Pulmonary artery endothelial cell (primary cell): Measurements from ENCODE around the gene WIZ. TPM values are rescaled to one million over a fixed set of nuclear protein-coding genes. Genes with fewer than 3 reads are reported as not detected.

ENCODE experiments used
- DNase-seq: peaks from one replicate; pipeline ENCODE4 v3.0.0-alpha.2; 2011; ENCODE audit warnings: low read depth, low spot score
- total RNA-seq: library from RNA; depleted of rRNA; stranded (reverse); fragments of >200 nt; gene quantifications from 2 replicates; pipeline ENCODE4 v1.2.3, GENCODE V29; 2014

Gene WIZ
- total RNA-seq, 1 donor from 2014 or later, result 8.5 TPM

DNA sequence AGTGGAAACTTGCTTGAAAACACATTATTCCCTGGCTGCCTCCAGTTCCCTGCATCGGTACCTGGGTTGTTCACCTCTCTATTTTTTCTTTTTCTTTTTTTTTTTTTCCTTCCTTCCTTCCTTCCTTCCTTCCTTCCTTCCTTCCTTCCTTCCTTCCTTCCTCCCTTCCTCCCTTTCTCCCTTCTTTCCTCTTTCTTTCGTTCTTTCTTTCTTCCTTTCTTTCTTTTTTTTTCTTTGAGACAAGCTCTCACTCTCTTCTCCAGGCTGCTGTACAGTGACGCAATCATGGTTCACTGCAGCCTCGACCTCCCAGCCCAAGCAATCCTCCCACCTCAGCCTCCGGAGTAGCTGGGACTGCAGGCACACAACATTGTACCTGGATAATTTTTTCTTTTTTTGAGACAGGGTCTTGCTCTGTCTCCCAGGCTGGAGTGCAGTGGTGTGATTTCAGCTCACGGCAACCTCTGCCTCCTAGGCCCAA lies 18.0 kb upstream of the WIZ start:
- DNase-seq, result no peak

DNA sequence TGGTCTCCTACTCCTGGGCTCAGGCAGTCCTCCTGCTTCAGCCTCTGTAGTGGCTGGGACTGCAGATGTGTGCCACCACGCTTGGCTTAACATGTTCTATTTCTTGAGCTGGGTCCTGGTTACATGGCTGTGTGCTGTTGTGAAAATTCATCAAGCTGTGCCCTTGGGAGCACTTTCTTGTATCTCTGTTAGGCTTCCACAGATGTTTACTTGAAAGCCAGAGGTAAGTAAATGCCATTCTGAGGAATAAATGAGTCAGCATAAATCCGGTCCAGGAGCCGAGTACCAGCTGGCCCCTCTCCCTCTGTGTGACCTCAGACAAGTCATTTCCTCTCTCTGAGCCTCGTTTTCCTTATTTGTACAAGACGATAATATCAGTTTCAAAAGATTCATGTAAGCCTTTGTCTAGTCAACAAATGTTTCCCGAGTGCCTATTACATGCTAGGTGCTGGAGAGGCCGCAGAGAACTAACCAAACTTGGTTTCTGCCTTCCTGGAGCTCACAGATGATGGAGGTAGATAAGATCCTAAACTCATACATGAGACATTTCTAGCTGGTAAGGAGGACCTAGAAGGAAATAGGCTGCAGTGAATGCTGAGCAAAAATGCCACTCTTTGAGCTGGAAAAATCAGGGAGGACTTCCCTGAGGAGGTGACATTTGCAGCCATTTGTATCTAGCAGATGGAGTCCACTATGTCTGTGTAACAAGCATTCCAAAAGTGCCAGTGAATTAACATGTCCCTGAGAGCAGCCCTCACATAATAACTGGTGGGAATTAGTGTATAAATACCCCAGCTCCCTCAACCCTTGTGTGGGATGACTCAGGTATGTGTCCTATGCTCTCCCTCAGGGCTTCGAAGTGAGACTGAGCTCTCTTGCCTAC lies 17.3 kb upstream of the WIZ start:
- peak; percentile 92 for DNase-seq

DNA sequence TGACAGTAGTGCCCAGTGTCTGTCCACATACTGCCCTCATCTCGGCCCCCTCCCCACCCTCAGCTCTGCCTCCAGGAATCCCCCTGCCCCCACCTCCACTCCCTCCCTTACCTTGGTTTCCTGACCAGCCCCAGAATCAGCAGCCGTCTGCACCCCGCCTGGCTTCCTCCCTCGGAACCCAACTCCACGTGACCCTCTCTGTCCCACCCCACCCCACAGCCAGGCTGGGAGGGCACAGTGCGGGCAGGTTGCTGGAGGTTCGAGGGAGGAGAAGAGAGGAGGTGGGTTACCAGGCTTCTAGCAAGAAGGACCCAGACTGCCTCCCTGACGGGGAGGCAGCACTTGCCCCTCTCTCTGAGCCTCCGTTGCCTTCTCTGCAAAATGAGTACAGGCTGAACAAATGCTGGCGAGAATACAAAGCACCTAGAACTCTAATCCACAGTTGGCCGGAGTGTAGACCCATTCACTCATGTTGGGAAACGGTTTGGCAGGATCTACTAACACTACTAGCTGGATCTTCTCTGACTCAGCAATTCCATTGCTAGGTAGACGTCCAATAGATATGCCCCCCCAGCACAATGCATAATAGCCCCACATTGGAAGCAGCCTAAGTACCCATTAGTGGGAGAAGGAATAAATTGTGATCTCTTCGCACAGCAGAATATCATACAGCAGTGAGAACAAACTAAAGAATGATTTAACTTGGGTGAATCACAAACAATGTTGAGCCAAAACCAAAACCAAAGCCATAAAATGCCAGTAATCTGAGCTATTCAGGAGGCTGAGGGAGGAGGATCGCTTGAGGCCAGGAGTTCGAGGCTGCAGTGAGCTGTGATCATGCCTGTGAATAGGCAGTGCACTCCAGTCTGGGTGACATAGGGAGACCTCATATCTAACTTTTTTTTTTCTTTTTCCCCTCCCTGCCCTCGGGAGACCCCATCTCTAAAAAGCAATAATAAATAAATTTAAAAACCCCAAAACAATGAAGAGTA lies 14.9 kb upstream of the WIZ start, which contains the start of gene RASAL3:
Gene RASAL3 (minus strand): TSS at position 151 of the 992 bp plus-strand sequence. CDS start 186 bp downstream, outside the sequence.
- DNase-seq, result no peak

DNA sequence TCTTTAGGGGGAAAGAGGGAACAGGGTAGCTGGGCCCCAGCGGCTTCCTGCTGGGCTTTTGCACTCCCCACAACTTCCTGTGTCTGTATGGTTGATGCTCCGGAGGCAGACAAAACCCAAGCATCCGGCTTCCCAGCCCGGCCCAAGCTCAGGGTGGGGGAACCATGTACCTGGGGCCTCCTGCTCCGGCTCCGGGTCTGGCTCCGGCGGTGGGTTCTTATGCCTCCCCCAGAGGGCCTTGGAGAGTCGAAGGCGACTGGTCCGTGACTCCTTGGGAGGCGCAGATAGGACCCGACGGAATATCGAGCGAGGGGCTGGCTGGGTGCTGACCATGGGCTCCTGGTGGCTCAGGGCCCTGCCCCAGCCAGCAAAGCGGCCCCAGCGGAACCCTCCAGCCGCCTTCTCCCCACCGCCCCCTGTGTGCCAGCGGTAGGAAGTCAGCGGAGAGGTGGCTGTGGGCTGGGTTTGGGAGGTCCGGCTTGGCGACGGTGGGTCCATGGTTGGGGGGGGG lies 14.2 kb upstream of the WIZ start:
- DNase-seq, result no peak

DNA sequence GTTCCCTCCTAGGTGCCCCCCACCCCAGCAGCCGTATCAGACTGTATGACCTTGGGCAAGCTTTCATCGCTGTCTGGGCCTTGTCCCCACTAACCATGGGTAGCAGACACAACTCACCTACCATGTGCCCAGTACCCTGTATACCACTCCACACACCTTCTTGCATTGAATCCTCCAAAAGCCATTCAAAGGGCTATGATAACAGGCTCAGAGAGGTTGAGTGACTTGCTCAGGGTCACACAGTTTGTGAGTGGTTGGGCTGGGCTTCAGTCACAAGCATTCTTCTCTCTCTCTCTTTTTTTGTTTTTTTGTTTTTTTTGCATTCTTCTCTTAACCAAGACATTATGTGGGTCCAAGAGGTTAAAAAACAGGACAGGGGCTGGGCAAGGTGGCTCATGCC lies 11.9 kb upstream of the WIZ start:
- no peak for DNase-seq

DNA sequence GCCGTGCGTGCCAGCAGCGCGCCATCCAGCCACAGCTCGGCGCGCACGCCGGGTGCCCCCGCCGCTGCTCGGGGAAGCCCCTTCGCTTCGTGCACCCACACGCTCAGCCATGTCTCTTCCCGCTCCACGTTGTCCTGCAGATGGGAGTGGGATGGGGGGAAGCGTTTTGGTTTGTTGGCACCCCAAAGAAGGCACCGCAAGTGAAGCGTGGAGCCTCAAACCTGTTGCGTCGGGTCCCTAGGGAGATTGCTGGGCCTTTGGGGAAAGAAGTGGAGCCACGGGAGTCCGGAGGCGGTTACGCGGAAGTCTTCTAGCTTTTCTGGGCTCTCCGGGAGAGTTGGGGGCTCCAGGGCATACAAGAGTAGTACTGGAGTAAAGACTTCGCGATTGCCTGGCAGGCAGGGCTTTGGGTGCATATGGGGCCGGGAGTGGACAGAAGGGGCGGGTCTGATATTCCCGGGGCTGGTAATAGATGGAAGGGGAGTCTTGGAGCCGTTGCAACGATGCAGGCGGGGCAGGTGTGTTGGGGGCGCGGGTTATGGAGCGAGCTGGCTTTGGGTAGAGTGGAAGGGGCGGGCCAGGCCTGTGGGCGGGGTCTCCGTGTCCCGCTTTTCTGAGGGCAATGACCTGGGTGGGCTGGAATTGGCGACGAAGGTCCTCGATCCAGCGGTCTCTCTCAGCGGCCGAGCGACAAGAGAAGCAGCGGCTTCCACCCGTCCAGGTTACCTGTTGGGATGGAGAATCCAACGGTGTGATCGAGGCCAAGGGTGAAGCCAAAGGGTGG lies 8.1 kb upstream of the WIZ start:
- no peak for DNase-seq

- no peak for DNase-seq
Measured at GRCh38 chr19:15456871-15457700, 7.3 kb upstream of the WIZ start.

GRCh38 chr19:15456441-15456840 lies 6.7 kb upstream of the WIZ start:
- DNase-seq, result no peak

DNA sequence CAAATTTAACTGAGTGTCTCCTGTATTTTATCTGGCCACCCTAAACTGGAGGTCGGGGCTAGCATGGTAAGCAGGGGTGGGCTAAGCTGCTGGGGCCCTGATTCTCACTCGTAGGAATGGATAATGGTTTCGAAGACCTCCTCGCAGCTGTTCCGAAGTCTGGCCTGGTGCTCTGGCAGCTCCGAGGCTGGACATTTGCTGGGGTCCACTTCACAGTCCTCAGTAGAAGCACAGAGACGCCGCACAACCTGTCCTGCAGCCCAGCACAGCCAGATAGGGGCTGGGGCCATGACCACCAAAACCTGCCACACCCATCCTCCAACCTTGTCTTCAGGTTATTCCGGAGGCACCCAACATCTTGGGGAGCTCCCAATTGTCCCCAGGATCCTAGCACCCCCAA lies 6.2 kb upstream of the WIZ start:
- no peak for DNase-seq

DNA sequence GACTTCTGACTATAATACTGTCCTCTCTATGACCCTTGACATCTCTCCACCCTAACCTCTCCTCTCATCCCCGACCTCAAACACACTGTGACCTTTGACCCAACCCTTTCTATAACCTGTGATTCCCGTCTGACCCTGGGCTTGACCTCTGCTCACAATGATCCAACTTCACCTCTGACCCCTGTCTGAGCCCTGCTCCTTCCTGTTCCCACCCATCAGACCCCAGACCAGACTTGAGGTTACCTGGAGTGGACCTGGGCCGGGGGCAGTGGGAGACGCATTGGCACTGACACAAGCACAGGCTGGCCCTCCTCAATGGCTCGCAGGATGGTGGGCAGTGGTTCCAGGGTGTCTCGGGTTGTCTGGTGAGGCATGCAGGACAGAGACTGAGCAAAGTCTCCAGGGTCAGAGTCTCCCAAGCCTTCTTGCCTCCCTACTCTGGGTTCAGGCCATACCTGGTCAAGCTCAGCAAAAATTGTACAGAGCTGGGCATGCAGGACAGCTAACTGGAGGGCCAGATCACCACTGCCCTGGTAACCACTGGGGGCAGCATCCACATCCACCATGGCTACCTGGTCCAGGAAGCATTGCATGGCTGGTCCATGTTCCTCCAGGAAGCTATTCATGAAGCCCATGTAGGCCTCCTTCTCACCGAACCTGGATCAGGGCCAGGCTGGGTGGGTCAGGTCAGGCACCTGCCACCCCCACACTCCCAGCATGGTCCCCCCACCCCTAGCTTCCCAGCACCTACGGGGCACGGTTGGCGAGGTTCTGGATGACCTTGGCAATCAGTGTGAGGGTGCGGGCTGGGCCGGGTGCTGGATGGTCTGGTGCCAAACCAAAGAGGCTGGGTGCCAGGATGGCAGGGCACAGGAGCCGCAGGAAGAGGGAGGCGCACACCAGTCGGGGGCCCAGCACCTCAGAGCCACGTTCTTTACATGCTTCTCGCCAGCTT lies 4.4 kb upstream of the WIZ start:
- no peak for DNase-seq

- DNase-seq, result no peak
Measured at GRCh38 chr19:15453091-15453578, 3.4 kb upstream of the WIZ start.

- peak; percentile 73 for DNase-seq
Measured at GRCh38 chr19:15452111-15453047, 2.6 kb upstream of the WIZ start.

DNA sequence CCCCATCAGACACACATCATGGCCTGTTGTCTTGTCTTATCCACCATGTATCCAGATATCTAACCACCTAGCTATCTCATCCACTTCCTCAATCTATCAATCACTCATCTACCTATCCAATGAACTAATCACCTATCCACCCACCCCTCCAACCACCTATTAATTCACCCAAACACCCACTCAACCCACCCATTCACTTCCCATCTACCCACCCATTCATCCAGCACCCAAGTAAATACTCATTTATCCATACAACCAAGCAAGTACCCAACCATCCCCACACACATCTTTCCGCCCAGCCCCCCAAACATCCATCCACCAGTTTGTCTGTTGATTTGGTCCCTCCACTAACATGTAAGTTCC lies 753 bp upstream of the WIZ start:
- no peak for DNase-seq

DNA sequence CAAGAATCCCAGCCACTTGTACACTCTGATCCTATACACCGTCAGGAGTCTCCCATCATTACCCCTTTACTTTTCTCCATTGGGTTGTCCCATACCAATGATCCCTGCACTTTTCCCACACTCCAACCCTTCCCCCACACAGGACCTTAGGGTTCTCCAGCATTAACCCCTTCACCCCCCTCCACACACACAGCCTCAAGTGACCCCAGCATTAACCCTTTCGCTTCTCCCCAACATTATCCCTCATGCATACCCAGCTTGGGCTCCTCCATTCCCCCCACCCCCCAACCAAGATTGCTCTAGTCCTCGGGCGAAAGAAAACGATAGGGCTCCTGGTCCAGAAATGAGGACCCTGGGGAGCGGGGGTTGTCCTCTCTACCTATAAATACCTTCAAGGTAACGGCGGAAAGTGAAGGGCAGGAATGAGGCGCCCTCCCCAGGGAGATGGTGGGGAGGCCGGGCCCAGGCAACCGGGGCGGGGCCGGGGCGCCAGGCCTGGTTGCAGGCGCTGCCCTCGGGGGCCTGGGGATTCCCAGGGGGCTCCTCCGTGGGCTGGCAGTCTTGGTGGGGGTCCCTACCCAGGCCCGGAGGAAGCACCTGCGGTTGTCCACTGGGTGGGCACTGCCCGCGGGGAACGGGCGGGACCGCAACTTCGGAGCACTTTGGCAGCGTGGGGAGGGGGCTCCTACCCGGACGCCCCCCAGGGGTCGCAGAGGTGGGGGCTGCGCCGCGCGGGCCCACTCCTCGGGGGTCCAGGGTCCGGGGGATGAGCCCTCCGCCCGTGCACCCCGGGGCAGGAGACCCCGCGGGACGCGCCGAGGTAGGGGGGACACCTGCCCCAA lies 757 bp downstream of the WIZ start:
- no peak for DNase-seq

DNA sequence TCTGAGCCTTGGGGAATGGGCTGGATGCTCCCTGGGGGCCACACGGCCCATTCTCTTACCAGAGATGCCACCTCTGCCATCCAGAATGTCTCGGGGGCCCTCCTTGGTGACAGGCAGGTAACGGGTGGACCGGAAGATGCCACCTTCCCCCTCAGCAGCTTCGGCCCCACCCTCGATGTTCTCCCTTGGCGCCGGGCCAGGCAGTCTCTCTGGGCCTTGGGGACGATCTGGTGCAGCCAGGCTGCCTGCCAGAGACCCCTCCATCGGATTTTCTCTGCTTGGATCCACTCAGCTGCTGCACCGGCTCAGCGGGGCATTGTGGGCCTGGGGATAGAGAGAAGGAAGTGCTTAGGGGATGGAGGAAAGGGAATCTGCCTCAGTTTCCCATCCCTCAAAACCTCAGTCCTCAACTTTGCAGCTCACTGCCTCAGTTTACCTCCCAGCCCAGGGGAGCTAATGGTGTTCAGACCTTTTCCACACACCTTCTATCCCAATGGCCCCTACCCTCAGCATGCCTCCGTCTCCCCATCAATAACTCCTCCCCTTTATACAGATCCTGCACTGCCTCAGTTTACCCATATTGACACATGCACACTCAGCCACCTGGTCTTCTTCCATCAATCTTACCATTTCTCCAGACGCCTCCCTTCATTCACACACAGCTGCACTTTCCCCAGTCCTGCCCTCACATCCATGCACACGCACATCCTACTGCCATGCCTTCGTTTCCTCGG lies 1.5 kb downstream of the WIZ start:
- DNase-seq, result no peak

DNA sequence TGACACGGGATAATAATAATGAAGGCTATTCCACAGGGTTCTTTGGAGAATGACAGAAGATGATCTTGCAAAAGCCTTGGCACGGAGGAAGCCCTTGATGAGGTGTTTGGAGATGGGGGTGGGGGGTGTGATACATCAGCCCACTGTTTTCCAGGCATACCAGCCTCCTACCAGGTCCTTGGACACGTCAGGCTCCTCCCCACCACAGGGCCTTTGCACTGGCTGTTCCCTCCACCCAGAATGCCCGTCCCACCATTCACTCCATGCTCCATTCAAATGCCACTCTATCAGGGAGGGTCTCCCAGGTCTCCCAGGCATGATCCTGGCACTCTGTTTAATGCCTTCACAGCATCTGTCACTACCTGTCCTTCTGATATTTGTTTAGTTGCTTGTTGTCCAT lies 2.7 kb downstream of the WIZ start:
- DNase-seq, result no peak
